SK-N-SH treated with all-trans-retinoic acid at 6 μM for 48 hours (cell line): ENCODE measurements around the gene PYM1.
A peak's percentile ranks its signal among the peaks of the same experiment; 100 is the strongest.

Source experiments
- ATAC-seq: fragments of 200-7000 bp; cut with Tn5 transposase; 3 replicates; pipeline ENCODE4 v1.9.1; 2020; ENCODE audit warnings: mild to moderate bottlenecking, moderate library complexity
- BACH2 ChIP-seq: fragments of 250-450 bp; sonication (Bioruptor Pico); IDR thresholded peaks from 2 replicates; pipeline ENCODE4 v1.9.0; 2021; ENCODE audit warnings: mild to moderate bottlenecking, borderline replicate concordance
- CSDC2 ChIP-seq: fragments of 250-450 bp; sonication (Bioruptor Pico); IDR thresholded peaks from 2 replicates; pipeline ENCODE4 v1.5.0; 2020; ENCODE audit warnings: mild to moderate bottlenecking, moderate library complexity
- ESRRG ChIP-seq: fragments of 250-450 bp; sonication (Bioruptor Pico); IDR thresholded peaks from 2 replicates; pipeline ENCODE4 v1.6.1; 2021; ENCODE audit warnings: mild to moderate bottlenecking
- GLIS3 ChIP-seq: fragments of 250-450 bp; sonication (Bioruptor Pico); IDR thresholded peaks from 2 replicates; pipeline ENCODE4 v1.5.0; 2020; ENCODE audit warnings: mild to moderate bottlenecking, moderate library complexity
- ISL1 ChIP-seq: fragments of 250-450 bp; sonication (Bioruptor Pico); IDR thresholded peaks from 2 replicates; pipeline ENCODE4 v2.1.2; 2022; ENCODE audit warnings: mild to moderate bottlenecking, moderate library complexity
- OSR1 ChIP-seq: fragments of 250-450 bp; sonication (Bioruptor Pico); IDR thresholded peaks from 2 replicates; pipeline ENCODE4 v1.8.0; 2022; ENCODE audit warnings: moderate library complexity, mild to moderate bottlenecking, inconsistent platforms
- PPARA ChIP-seq: fragments of 250-450 bp; sonication (Bioruptor Pico); IDR thresholded peaks from 2 replicates; pipeline ENCODE4 v1.5.0; 2020; ENCODE audit warnings: mild to moderate bottlenecking, borderline replicate concordance
- RARB ChIP-seq: fragments of 250-450 bp; sonication (Bioruptor Pico); IDR thresholded peaks from 2 replicates; pipeline ENCODE4 v1.8.0; 2021; ENCODE audit warnings: mild to moderate bottlenecking, moderate library complexity
- SNAI2 ChIP-seq: fragments of 250-450 bp; sonication (Bioruptor Pico); IDR thresholded peaks from 2 replicates; pipeline ENCODE4 v1.5.0; 2020; ENCODE audit warnings: mild to moderate bottlenecking, moderate library complexity
- ZC3H10 ChIP-seq: fragments of 250-450 bp; sonication (Bioruptor Pico); IDR thresholded peaks from 2 replicates; pipeline ENCODE4 v1.5.1; 2021; ENCODE audit warnings: mild to moderate bottlenecking, moderate library complexity
- ZFP3 ChIP-seq: fragments of 250-450 bp; sonication (Bioruptor Pico); IDR thresholded peaks from 2 replicates; pipeline ENCODE4 v1.5.0; 2020; ENCODE audit warnings: mild to moderate bottlenecking, moderate library complexity
- ZFP30 ChIP-seq: fragments of 450-650 bp; formaldehyde crosslinking; IDR thresholded peaks from 2 replicates; pipeline ENCODE4 v1.5.0; 2022; ENCODE audit warnings: mild to moderate bottlenecking, moderate library complexity
- ZNF565 ChIP-seq: fragments of 450-650 bp; formaldehyde crosslinking; conservative IDR thresholded peaks from 2 replicates; pipeline ENCODE4 v1.5.0; 2020; ENCODE audit warnings: low read depth, mild to moderate bottlenecking, moderate library complexity
- ZNF70 ChIP-seq: fragments of 450-650 bp; formaldehyde crosslinking; IDR thresholded peaks from 2 replicates; pipeline ENCODE4 v1.5.0; 2020; ENCODE audit warnings: mild to moderate bottlenecking, moderate library complexity
- ZNF8 ChIP-seq: fragments of 450-650 bp; formaldehyde crosslinking; IDR thresholded peaks from 2 replicates; pipeline ENCODE4 v1.5.0; 2020; ENCODE audit warnings: mild to moderate bottlenecking, moderate library complexity
- TF ChIP-seq, protein P1 (sequence below): fragments of 250-450 bp; sonication (Bioruptor Pico); IDR thresholded peaks from 2 replicates; pipeline ENCODE4 v1.8.0; 2020; ENCODE audit warnings: mild to moderate bottlenecking, moderate library complexity, borderline replicate concordance
- TF ChIP-seq, protein P2 (sequence below): fragments of 250-450 bp; sonication (Bioruptor Pico); IDR thresholded peaks from 2 replicates; pipeline ENCODE4 v1.5.1; 2021; ENCODE audit warnings: mild to moderate bottlenecking, moderate library complexity
- TF ChIP-seq, protein P3 (sequence below): fragments of 250-450 bp; sonication (Bioruptor Pico); IDR thresholded peaks from 2 replicates; pipeline ENCODE4 v1.8.0; 2021; ENCODE audit warnings: low read depth, mild to moderate bottlenecking, moderate library complexity, borderline replicate concordance
- TF ChIP-seq, protein P4 (sequence below): fragments of 250-450 bp; sonication (Bioruptor Pico); IDR thresholded peaks from 2 replicates; pipeline ENCODE4 v1.5.1; 2020; ENCODE audit warnings: low read depth, mild to moderate bottlenecking, moderate library complexity
- TF ChIP-seq, protein P5 (sequence below): fragments of 250-450 bp; sonication (Bioruptor Pico); IDR thresholded peaks from 2 replicates; pipeline ENCODE4 v1.5.0; 2020; ENCODE audit warnings: mild to moderate bottlenecking, moderate library complexity

The PYM1 gene

DNA sequence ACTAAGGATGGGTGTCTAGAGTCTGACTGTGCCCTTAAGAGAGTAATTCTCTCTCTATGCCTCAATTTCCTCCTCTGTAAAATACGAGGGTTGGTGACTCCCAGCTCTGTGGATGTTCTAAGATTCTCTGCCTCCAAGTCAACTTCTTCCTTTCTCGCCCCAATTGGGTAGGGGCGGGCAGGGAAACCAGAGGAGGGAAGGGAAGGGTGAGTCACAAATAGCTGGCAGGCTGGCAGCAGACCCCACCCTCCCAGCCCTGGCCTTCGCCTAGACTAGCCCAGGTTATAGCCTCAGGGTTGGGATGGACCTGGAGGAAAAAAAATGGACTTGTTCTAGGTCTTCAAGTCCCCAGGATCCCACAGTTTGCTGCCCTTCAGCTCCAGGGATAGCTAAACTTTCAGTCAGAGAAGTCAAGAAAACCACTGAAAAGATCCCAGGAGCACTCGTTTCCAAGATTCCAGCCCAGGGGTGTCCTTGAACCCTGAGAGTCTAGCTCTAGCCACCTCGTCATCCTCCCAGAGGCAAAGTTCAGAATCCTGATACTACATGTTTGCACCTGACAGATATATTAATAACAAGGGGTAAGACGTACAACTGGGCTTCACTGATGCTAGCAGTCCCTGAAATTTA lies 5.6 kb upstream of the PYM1 start:
- TF ChIP-seq, protein P1, sequence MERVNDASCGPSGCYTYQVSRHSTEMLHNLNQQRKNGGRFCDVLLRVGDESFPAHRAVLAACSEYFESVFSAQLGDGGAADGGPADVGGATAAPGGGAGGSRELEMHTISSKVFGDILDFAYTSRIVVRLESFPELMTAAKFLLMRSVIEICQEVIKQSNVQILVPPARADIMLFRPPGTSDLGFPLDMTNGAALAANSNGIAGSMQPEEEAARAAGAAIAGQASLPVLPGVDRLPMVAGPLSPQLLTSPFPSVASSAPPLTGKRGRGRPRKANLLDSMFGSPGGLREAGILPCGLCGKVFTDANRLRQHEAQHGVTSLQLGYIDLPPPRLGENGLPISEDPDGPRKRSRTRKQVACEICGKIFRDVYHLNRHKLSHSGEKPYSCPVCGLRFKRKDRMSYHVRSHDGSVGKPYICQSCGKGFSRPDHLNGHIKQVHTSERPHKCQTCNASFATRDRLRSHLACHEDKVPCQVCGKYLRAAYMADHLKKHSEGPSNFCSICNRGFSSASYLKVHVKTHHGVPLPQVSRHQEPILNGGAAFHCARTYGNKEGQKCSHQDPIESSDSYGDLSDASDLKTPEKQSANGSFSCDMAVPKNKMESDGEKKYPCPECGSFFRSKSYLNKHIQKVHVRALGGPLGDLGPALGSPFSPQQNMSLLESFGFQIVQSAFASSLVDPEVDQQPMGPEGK (CRISPR knock-in tag), result no peak
- TF ChIP-seq ZNF565 (CRISPR knock-in tag) (no peak), CSDC2 (no peak), BACH2 (CRISPR knock-in tag) (no peak), PPARA (CRISPR knock-in tag) (no peak), ZC3H10 (no peak), ZFP3 (CRISPR knock-in tag) (no peak), OSR1 (CRISPR knock-in tag) (no peak), ISL1 (CRISPR knock-in tag) (no peak), SNAI2 (CRISPR knock-in tag) (no peak), ESRRG (no peak), ZFP30 (CRISPR knock-in tag) (no peak), ZNF8 (CRISPR knock-in tag) (no peak), GLIS3 (CRISPR knock-in tag) (no peak), ZNF70 (CRISPR knock-in tag) (no peak), RARB (CRISPR knock-in tag) (no peak)
- TF ChIP-seq, protein P2, sequence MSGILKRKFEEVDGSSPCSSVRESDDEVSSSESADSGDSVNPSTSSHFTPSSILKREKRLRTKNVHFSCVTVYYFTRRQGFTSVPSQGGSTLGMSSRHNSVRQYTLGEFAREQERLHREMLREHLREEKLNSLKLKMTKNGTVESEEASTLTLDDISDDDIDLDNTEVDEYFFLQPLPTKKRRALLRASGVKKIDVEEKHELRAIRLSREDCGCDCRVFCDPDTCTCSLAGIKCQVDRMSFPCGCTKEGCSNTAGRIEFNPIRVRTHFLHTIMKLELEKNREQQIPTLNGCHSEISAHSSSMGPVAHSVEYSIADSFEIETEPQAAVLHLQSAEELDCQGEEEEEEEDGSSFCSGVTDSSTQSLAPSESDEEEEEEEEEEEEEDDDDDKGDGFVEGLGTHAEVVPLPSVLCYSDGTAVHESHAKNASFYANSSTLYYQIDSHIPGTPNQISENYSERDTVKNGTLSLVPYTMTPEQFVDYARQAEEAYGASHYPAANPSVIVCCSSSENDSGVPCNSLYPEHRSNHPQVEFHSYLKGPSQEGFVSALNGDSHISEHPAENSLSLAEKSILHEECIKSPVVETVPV (CRISPR knock-in tag), result no peak
- TF ChIP-seq, protein P3, sequence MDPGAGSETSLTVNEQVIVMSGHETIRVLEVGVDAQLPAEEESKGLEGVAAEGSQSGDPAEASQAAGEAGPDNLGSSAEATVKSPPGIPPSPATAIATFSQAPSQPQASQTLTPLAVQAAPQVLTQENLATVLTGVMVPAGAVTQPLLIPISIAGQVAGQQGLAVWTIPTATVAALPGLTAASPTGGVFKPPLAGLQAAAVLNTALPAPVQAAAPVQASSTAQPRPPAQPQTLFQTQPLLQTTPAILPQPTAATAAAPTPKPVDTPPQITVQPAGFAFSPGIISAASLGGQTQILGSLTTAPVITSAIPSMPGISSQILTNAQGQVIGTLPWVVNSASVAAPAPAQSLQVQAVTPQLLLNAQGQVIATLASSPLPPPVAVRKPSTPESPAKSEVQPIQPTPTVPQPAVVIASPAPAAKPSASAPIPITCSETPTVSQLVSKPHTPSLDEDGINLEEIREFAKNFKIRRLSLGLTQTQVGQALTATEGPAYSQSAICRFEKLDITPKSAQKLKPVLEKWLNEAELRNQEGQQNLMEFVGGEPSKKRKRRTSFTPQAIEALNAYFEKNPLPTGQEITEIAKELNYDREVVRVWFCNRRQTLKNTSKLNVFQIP (CRISPR knock-in tag), result no peak
- TF ChIP-seq, protein P4, sequence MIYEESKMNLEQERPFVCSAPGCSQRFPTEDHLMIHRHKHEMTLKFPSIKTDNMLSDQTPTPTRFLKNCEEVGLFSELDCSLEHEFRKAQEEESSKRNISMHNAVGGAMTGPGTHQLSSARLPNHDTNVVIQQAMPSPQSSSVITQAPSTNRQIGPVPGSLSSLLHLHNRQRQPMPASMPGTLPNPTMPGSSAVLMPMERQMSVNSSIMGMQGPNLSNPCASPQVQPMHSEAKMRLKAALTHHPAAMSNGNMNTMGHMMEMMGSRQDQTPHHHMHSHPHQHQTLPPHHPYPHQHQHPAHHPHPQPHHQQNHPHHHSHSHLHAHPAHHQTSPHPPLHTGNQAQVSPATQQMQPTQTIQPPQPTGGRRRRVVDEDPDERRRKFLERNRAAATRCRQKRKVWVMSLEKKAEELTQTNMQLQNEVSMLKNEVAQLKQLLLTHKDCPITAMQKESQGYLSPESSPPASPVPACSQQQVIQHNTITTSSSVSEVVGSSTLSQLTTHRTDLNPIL (CRISPR knock-in tag), result no peak
- TF ChIP-seq, protein P5, sequence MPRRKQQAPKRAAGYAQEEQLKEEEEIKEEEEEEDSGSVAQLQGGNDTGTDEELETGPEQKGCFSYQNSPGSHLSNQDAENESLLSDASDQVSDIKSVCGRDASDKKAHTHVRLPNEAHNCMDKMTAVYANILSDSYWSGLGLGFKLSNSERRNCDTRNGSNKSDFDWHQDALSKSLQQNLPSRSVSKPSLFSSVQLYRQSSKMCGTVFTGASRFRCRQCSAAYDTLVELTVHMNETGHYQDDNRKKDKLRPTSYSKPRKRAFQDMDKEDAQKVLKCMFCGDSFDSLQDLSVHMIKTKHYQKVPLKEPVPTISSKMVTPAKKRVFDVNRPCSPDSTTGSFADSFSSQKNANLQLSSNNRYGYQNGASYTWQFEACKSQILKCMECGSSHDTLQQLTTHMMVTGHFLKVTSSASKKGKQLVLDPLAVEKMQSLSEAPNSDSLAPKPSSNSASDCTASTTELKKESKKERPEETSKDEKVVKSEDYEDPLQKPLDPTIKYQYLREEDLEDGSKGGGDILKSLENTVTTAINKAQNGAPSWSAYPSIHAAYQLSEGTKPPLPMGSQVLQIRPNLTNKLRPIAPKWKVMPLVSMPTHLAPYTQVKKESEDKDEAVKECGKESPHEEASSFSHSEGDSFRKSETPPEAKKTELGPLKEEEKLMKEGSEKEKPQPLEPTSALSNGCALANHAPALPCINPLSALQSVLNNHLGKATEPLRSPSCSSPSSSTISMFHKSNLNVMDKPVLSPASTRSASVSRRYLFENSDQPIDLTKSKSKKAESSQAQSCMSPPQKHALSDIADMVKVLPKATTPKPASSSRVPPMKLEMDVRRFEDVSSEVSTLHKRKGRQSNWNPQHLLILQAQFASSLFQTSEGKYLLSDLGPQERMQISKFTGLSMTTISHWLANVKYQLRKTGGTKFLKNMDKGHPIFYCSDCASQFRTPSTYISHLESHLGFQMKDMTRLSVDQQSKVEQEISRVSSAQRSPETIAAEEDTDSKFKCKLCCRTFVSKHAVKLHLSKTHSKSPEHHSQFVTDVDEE (CRISPR knock-in tag), result no peak

DNA sequence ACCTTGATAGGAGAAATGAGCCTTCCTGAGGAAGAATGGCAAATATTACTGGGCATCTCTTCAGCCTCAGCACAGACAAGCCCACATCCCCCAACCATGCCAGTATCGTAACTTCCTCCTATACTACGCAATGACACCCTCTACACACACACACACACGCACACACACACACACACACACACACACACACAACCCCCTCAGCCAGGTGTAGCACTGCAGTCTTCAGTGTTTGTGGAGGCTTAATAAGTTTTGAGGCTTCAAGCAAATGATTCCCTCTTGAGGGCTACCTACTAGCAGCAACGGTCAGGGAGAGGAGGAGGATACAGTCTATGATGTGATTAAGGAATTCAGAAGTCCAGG lies 4.8 kb upstream of the PYM1 start:
- TF ChIP-seq, protein P4 (CRISPR knock-in tag), result no peak
- TF ChIP-seq ESRRG, result no peak
- TF ChIP-seq BACH2 (CRISPR knock-in tag), result no peak
- TF ChIP-seq ZNF8 (CRISPR knock-in tag), result no peak
- TF ChIP-seq ZFP30 (CRISPR knock-in tag), result no peak
- TF ChIP-seq OSR1 (CRISPR knock-in tag), result no peak
- TF ChIP-seq ZNF565 (CRISPR knock-in tag), result no peak
- no peak for TF ChIP-seq GLIS3 (CRISPR knock-in tag)
- TF ChIP-seq, protein P5 (CRISPR knock-in tag), result no peak
- no peak for TF ChIP-seq SNAI2 (CRISPR knock-in tag)
- TF ChIP-seq, protein P2 (CRISPR knock-in tag), result no peak
- peak; percentile 14 for ATAC-seq

More for the DNA sequence above, 5.6 kb upstream of the PYM1 start:
- peak; percentile 10; the same call in 2 of the 3 replicates for ATAC-seq
